Upper lobe of left lung (tissue), 4 donors: Measurements from ENCODE around the gene WDR3.

Experiments used
- EP300 ChIP-seq, 4 donors: sonication (generic); formaldehyde crosslinking; IDR thresholded peaks; one replicate each; pipeline ENCODE4 v1.5.1; 2017; ENCODE audit warnings: antibody characterized with exemption in 4 of 4, control low read depth in 2 of 4
- TF ChIP-seq, protein P1 (sequence below), 6 experiments: fragments of 450-650 bp in 4 of 6; fragments of 200-600 bp in 2 of 6; sonication (generic) in 2 of 6; IDR thresholded peaks; one replicate each; pipeline ENCODE4 v1.5.1; 2016 to 2019; ENCODE audit warnings: antibody characterized with exemption in 6 of 6

DNA sequence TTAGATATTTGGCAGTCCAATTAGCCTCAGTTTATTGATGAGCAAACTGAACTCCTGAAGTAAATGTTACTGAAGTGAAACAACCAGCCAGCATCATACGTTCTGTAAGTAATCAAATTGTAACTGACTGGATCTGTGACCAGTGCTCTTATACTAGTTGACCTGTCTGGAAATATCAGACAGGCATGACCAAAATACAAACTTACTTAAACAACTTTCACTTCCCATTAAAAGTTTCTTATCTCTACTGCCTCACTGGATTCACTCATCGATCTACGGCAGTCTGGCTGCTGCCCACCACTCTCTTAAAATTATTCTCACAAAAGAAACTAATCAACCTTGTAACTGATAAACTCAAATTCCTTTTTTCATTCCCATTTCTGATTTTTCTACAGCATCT is 56.4 kb downstream of the WDR3 start:
- TF ChIP-seq, protein P1, sequence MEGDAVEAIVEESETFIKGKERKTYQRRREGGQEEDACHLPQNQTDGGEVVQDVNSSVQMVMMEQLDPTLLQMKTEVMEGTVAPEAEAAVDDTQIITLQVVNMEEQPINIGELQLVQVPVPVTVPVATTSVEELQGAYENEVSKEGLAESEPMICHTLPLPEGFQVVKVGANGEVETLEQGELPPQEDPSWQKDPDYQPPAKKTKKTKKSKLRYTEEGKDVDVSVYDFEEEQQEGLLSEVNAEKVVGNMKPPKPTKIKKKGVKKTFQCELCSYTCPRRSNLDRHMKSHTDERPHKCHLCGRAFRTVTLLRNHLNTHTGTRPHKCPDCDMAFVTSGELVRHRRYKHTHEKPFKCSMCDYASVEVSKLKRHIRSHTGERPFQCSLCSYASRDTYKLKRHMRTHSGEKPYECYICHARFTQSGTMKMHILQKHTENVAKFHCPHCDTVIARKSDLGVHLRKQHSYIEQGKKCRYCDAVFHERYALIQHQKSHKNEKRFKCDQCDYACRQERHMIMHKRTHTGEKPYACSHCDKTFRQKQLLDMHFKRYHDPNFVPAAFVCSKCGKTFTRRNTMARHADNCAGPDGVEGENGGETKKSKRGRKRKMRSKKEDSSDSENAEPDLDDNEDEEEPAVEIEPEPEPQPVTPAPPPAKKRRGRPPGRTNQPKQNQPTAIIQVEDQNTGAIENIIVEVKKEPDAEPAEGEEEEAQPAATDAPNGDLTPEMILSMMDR (IDR thresholded peaks at IDR 0.05), result no peak
- no peak for TF ChIP-seq EP300 (IDR thresholded peaks at IDR 0.05)
